Measurements from ENCODE around the gene PTPRT.

PTPRT gene

GRCh38 chr20:42972591-42972990 lies 217.1 kb downstream of the PTPRT start:
- no peak for DNase-seq
- H3K4me3 Mint-ChIP-seq, result no peak overlapping the region
- H3K9me3 Mint-ChIP-seq, result peaks cover 6% of the 10 kb centered on the region
- no peaks in the 10 kb centered on the region for H3K4me1 Mint-ChIP-seq (ENCODE audit: low read depth)
- no peak overlapping the region for H3K27ac Mint-ChIP-seq
- no peaks in the 10 kb centered on the region for H3K27me3 Mint-ChIP-seq
- no peaks in the 10 kb centered on the region for H3K36me3 Mint-ChIP-seq (ENCODE audit: low read depth)

- no peaks in the 10 kb centered on the region for H3K4me1 Mint-ChIP-seq (ENCODE audit: low read depth)
- no peak overlapping the region for H3K27ac Mint-ChIP-seq
- no peak overlapping the region for H3K4me3 Mint-ChIP-seq
- peaks cover 6% of the 10 kb centered on the region for H3K9me3 Mint-ChIP-seq
- H3K27me3 Mint-ChIP-seq, result no peaks in the 10 kb centered on the region
- no peaks in the 10 kb centered on the region for H3K36me3 Mint-ChIP-seq (ENCODE audit: low read depth)
- no peak for DNase-seq
These were observed 221.0 kb downstream of the PTPRT start for GRCh38 chr20:42968746-42969145.

- H3K27me3 Mint-ChIP-seq, result no peaks in the 10 kb centered on the region
- no peaks in the 10 kb centered on the region for H3K36me3 Mint-ChIP-seq (ENCODE audit: low read depth)
- no peak for DNase-seq
- H3K27ac Mint-ChIP-seq, result no peak overlapping the region
- no peak overlapping the region for H3K4me3 Mint-ChIP-seq
- peaks cover 5% of the 10 kb centered on the region for H3K9me3 Mint-ChIP-seq
- H3K4me1 Mint-ChIP-seq (ENCODE audit: low read depth), result no peaks in the 10 kb centered on the region
These were observed 225.9 kb downstream of the PTPRT start for GRCh38 chr20:42963796-42964195.

- H3K9me3 Mint-ChIP-seq, result peaks cover 5% of the 10 kb centered on the region
- no peak overlapping the region for H3K27ac Mint-ChIP-seq
- H3K27me3 Mint-ChIP-seq, result no peaks in the 10 kb centered on the region
- no peaks in the 10 kb centered on the region for H3K36me3 Mint-ChIP-seq (ENCODE audit: low read depth)
- DNase-seq, result no peak
- H3K4me3 Mint-ChIP-seq, result no peak overlapping the region
- no peaks in the 10 kb centered on the region for H3K4me1 Mint-ChIP-seq (ENCODE audit: low read depth)
These were observed 227.9 kb downstream of the PTPRT start for GRCh38 chr20:42961771-42962170.

- Mint-ChIP-seq H3K27me3 (no peaks in the 10 kb centered on the region), H3K9me3 (peaks cover 2% of the 10 kb centered on the region), H3K36me3 (ENCODE audit: low read depth) (no peaks in the 10 kb centered on the region), H3K27ac (no peak overlapping the region), H3K4me3 (no peak overlapping the region), H3K4me1 (ENCODE audit: low read depth) (no peaks in the 10 kb centered on the region)
- no peak for DNase-seq
These were observed 229.7 kb downstream of the PTPRT start for GRCh38 chr20:42959996-42960395.

GRCh38 chr20:42958367-42959069 lies 231.2 kb downstream of the PTPRT start:
- no peaks in the 10 kb centered on the region for H3K4me1 Mint-ChIP-seq (ENCODE audit: low read depth)
- DNase-seq, result no peak
- H3K27me3 Mint-ChIP-seq, result no peaks in the 10 kb centered on the region
- H3K9me3 Mint-ChIP-seq, result peaks cover 2% of the 10 kb centered on the region
- no peak overlapping the region for H3K4me3 Mint-ChIP-seq
- H3K27ac Mint-ChIP-seq, result no peak overlapping the region
- H3K36me3 Mint-ChIP-seq (ENCODE audit: low read depth), result no peaks in the 10 kb centered on the region

GRCh38 chr20:42957704-42958095 lies 232.0 kb downstream of the PTPRT start:
- H3K27me3 Mint-ChIP-seq, result no peaks in the 10 kb centered on the region
- no peaks in the 10 kb centered on the region for H3K36me3 Mint-ChIP-seq (ENCODE audit: low read depth)
- no peak overlapping the region for H3K4me3 Mint-ChIP-seq
- no peaks in the 10 kb centered on the region for H3K4me1 Mint-ChIP-seq (ENCODE audit: low read depth)
- H3K27ac Mint-ChIP-seq, result no peak overlapping the region
- peaks cover 2% of the 10 kb centered on the region for H3K9me3 Mint-ChIP-seq
- DNase-seq, result no peak

GRCh38 chr20:42957018-42957703 lies 232.5 kb downstream of the PTPRT start:
- H3K27ac Mint-ChIP-seq, result no peak overlapping the region

GRCh38 chr20:42955713-42956112 lies 234.0 kb downstream of the PTPRT start:
- DNase-seq, result no peak
- Mint-ChIP-seq H3K4me1 (ENCODE audit: low read depth) (no peaks in the 10 kb centered on the region), H3K4me3 (no peak overlapping the region), H3K36me3 (ENCODE audit: low read depth) (no peaks in the 10 kb centered on the region), H3K9me3 (peaks cover 7% of the 10 kb centered on the region), H3K27me3 (no peaks in the 10 kb centered on the region), H3K27ac (no peak overlapping the region)

More at GRCh38 chr20:42957018-42957703, 232.5 kb downstream of the PTPRT start:
- no peak for DNase-seq
- no peaks in the 10 kb centered on the region for H3K27me3 Mint-ChIP-seq
- no peaks in the 10 kb centered on the region for H3K4me1 Mint-ChIP-seq (ENCODE audit: low read depth)
- no peaks in the 10 kb centered on the region for H3K36me3 Mint-ChIP-seq (ENCODE audit: low read depth)
- H3K4me3 Mint-ChIP-seq, result no peak overlapping the region
- H3K9me3 Mint-ChIP-seq, result peaks cover 2% of the 10 kb centered on the region

GRCh38 chr20:42954951-42955350 lies 234.8 kb downstream of the PTPRT start:
- peaks cover 7% of the 10 kb centered on the region for H3K9me3 Mint-ChIP-seq

GRCh38 chr20:42949950-42950349 lies 239.8 kb downstream of the PTPRT start:
- H3K4me1 Mint-ChIP-seq (ENCODE audit: low read depth), result no peaks in the 10 kb centered on the region
- no peaks in the 10 kb centered on the region for H3K36me3 Mint-ChIP-seq (ENCODE audit: low read depth)
- H3K27me3 Mint-ChIP-seq, result no peaks in the 10 kb centered on the region
- DNase-seq, result no peak
- H3K27ac Mint-ChIP-seq, result no peak overlapping the region
- H3K4me3 Mint-ChIP-seq, result no peak overlapping the region
- peaks cover 17% of the 10 kb centered on the region for H3K9me3 Mint-ChIP-seq

More at GRCh38 chr20:42954951-42955350, 234.8 kb downstream of the PTPRT start:
- Mint-ChIP-seq H3K4me3 (no peak overlapping the region), H3K36me3 (ENCODE audit: low read depth) (no peaks in the 10 kb centered on the region), H3K27ac (no peak overlapping the region), H3K4me1 (ENCODE audit: low read depth) (no peaks in the 10 kb centered on the region), H3K27me3 (no peaks in the 10 kb centered on the region)
- DNase-seq, result no peak

- no peak overlapping the region for H3K27ac Mint-ChIP-seq
- H3K9me3 Mint-ChIP-seq, result peaks cover 12% of the 10 kb centered on the region
- DNase-seq, result no peak
- H3K27me3 Mint-ChIP-seq, result no peaks in the 10 kb centered on the region
- no peaks in the 10 kb centered on the region for H3K36me3 Mint-ChIP-seq (ENCODE audit: low read depth)
- H3K4me3 Mint-ChIP-seq, result no peak overlapping the region
- no peaks in the 10 kb centered on the region for H3K4me1 Mint-ChIP-seq (ENCODE audit: low read depth)
These were observed 244.3 kb downstream of the PTPRT start for GRCh38 chr20:42945234-42945994.

GRCh38 chr20:42941629-42942028 lies 248.1 kb downstream of the PTPRT start:
- Mint-ChIP-seq H3K9me3 (no peaks in the 10 kb centered on the region), H3K36me3 (ENCODE audit: low read depth) (no peaks in the 10 kb centered on the region), H3K4me1 (ENCODE audit: low read depth) (no peaks in the 10 kb centered on the region), H3K4me3 (no peak overlapping the region), H3K27me3 (no peaks in the 10 kb centered on the region), H3K27ac (no peak overlapping the region)
- DNase-seq, result no peak

- H3K27me3 Mint-ChIP-seq, result no peaks in the 10 kb centered on the region
- no peak overlapping the region for H3K4me3 Mint-ChIP-seq
- H3K9me3 Mint-ChIP-seq, result peaks cover 2% of the 10 kb centered on the region
- no peak overlapping the region for H3K27ac Mint-ChIP-seq
- H3K36me3 Mint-ChIP-seq (ENCODE audit: low read depth), result no peaks in the 10 kb centered on the region
- no peaks in the 10 kb centered on the region for H3K4me1 Mint-ChIP-seq (ENCODE audit: low read depth)
- DNase-seq, result no peak
These were observed 251.1 kb downstream of the PTPRT start for GRCh38 chr20:42938441-42939205.

Data from activated T-cell treated with anti-CD3 and anti-CD28 coated beads, Interleukin-2, amount 50 U/mL, for 24 hours (primary cell).